ENCODE data around the gene ITSN2.
"Not testable (repeated sequence)": the region's sequence is repeated elsewhere in the genome, so short reads cannot be mapped to it uniquely, and the experiment has no call there.

ITSN2 gene

GRCh38 chr2:24209389-24210105 is 150.8 kb downstream of the ITSN2 start:
- DNase-seq = no peak

- DNase-seq = no peak
Observed at GRCh38 chr2:24208490-24208889, 151.8 kb downstream of the ITSN2 start.

GRCh38 chr2:24207359-24207758 is 153.0 kb downstream of the ITSN2 start:
- no peak for DNase-seq

GRCh38 chr2:24206714-24207113 is 153.6 kb downstream of the ITSN2 start:
- DNase-seq = no peak

GRCh38 chr2:24206242-24206641 is 154.1 kb downstream of the ITSN2 start:
- DNase-seq = no peak

- DNase-seq = no peak
Observed at GRCh38 chr2:24205131-24205530, 155.2 kb downstream of the ITSN2 start.

- DNase-seq = no peak
Observed at GRCh38 chr2:24204505-24204904, 155.8 kb downstream of the ITSN2 start.

- DNase-seq = no peak
Observed at GRCh38 chr2:24203787-24204150, 156.6 kb downstream of the ITSN2 start.

GRCh38 chr2:24203029-24203786 is 157.1 kb downstream of the ITSN2 start:
- DNase-seq = no peak

- no peak for DNase-seq
Observed at GRCh38 chr2:24200799-24201198, 159.5 kb downstream of the ITSN2 start.

- no peak for DNase-seq
Observed at GRCh38 chr2:24199968-24200590, 160.3 kb downstream of the ITSN2 start.

GRCh38 chr2:24197213-24197612 is 163.1 kb downstream of the ITSN2 start:
- not testable (repeated sequence) for DNase-seq

- DNase-seq = no peak
Observed at GRCh38 chr2:24191848-24192247, 168.5 kb downstream of the ITSN2 start.

- DNase-seq = no peak
Observed at GRCh38 chr2:24191156-24191555, 169.2 kb downstream of the ITSN2 start.

GRCh38 chr2:24190503-24190902 is 169.8 kb downstream of the ITSN2 start:
- DNase-seq = no peak

GRCh38 chr2:24189551-24189950 is 170.8 kb downstream of the ITSN2 start:
- no peak for DNase-seq

- DNase-seq = no peak
Observed at GRCh38 chr2:24183366-24184069, 176.8 kb downstream of the ITSN2 start.

GRCh38 chr2:24182507-24182906 is 177.8 kb downstream of the ITSN2 start:
- no peak for DNase-seq

- no peak for DNase-seq
Observed at GRCh38 chr2:24181849-24182248, 178.5 kb downstream of the ITSN2 start.

- no peak for DNase-seq
Observed at GRCh38 chr2:24179683-24180082, 180.7 kb downstream of the ITSN2 start.

- DNase-seq = no peak
Observed at GRCh38 chr2:24176326-24176725, 184.0 kb downstream of the ITSN2 start.

- DNase-seq = no peak
Observed at GRCh38 chr2:24175631-24176187, 184.6 kb downstream of the ITSN2 start.

- DNase-seq = no peak
Observed at GRCh38 chr2:24174851-24175277, 185.5 kb downstream of the ITSN2 start, which contains the start of gene FAM228A. FAM228A (plus strand) TSS chr2:24175053; CDS start chr2:24175481, 428 bp downstream.

Measured in activated CD8-positive, alpha-beta memory T cell treated with anti-CD3 and anti-CD28 coated beads, Interleukin-2, amount 50 U/mL, for 4 hours (primary cell).